Activated CD8-positive, alpha-beta T cell treated with anti-CD3 and anti-CD28 coated beads for 36 hours (primary cell): ENCODE data around the gene EXOG. TPM values are rescaled to one million over a fixed set of nuclear protein-coding genes. Genes with fewer than 3 reads are reported as not detected.
"Not testable (repeated sequence)": the region's sequence is repeated elsewhere in the genome, so short reads cannot be mapped to it uniquely, and the experiment has no call there.

Experiments used
- ATAC-seq: fragments of 200-7000 bp; cut with Tn5 transposase; one replicate; pipeline ENCODE4 v1.10.0; 2021; ENCODE audit warnings: mild to moderate bottlenecking, moderate library complexity
- CTCF ChIA-PET: fragments of 350-600 bp; sonication (Branson Sonifier 250); formaldehyde crosslinking; loops from one replicate; lab custom pipeline; 2021; ENCODE audit warnings: antibody characterized with exemption; lab: Charles Lee
- POLR2A ChIA-PET: fragments of 350-600 bp; sonication (Branson Sonifier 250); formaldehyde crosslinking; loops from one replicate; lab custom pipeline; 2021; ENCODE audit warnings: antibody characterized with exemption; lab: Charles Lee
- DNase-seq: peaks from one replicate; pipeline ENCODE4 v3.0.0-alpha.2; 2020
- H3K27ac Mint-ChIP-seq: one replicate; pipeline ENCODE4 v1.8.0; 2021; ENCODE audit warnings: mild to moderate bottlenecking, mixed read lengths
- H3K27me3 Mint-ChIP-seq: one replicate; pipeline ENCODE4 v1.8.0; 2021; ENCODE audit warnings: mixed read lengths
- H3K36me3 Mint-ChIP-seq: one replicate; pipeline ENCODE4 v1.8.0; 2021; ENCODE audit warnings: low read depth, mixed read lengths
- H3K4me1 Mint-ChIP-seq: one replicate; pipeline ENCODE4 v1.8.0; 2021; ENCODE audit warnings: low read depth, mixed read lengths
- H3K4me3 Mint-ChIP-seq: one replicate; pipeline ENCODE4 v1.8.0; 2021; ENCODE audit warnings: mild to moderate bottlenecking, moderate library complexity, mixed read lengths
- H3K9me3 Mint-ChIP-seq: one replicate; pipeline ENCODE4 v1.8.0; 2021; ENCODE audit warnings: mixed read lengths
- CTCF ChIP-seq: fragments of 200-600 bp; IDR thresholded peaks from one replicate; pipeline ENCODE4 v1.8.0; 2022; ENCODE audit warnings: antibody characterized with exemption, mild to moderate bottlenecking
- intact Hi-C: fragments of 100-400 bp; cut with micrococcal nuclease; formaldehyde crosslinking; loops from one replicate; pipeline ENCODE4 v1.10.0; 2022
- total RNA-seq, 2 experiments: library from RNA; stranded (reverse); gene quantifications; one replicate each; pipeline ENCODE4 v1.2.3, GENCODE V29; 2021

The EXOG gene
- total RNA-seq, 2 experiments from 2014 or later, result 16.8 to 17.7 TPM

GRCh38 chr3:38566215-38566528 lies 70.0 kb downstream of the EXOG start:
- intact Hi-C loops, result no loop called here
- no peak overlapping the region for H3K27ac Mint-ChIP-seq
- H3K9me3 Mint-ChIP-seq, result no peaks in the 10 kb centered on the region
- no peaks in the 10 kb centered on the region for H3K27me3 Mint-ChIP-seq
- CTCF ChIA-PET, result no interaction called here
- no peaks in the 10 kb centered on the region for H3K36me3 Mint-ChIP-seq
- POLR2A ChIA-PET, result interaction anchor here (0.6 kb wide), 1 partner anchor 213 kb away, joined by 3 read pairs; no protein-coding TSS in a partner anchor
- no peak for TF ChIP-seq CTCF
- H3K4me3 Mint-ChIP-seq, result no peak overlapping the region
- ATAC-seq (no peak), DNase-seq (no peak)
- no peaks in the 10 kb centered on the region for H3K4me1 Mint-ChIP-seq

GRCh38 chr3:38566794-38567193 lies 70.7 kb downstream of the EXOG start:
- H3K27me3 Mint-ChIP-seq, DNase-seq, H3K9me3 Mint-ChIP-seq, H3K36me3 Mint-ChIP-seq, POLR2A ChIA-PET, H3K4me1 Mint-ChIP-seq, H3K27ac Mint-ChIP-seq, intact Hi-C loops, H3K4me3 Mint-ChIP-seq, ATAC-seq: not testable (repeated sequence)
- CTCF ChIA-PET, result interaction anchor here (1.1 kb wide), 1 partner anchor 45 kb away, joined by 4 read pairs; no protein-coding TSS in a partner anchor

DNA sequence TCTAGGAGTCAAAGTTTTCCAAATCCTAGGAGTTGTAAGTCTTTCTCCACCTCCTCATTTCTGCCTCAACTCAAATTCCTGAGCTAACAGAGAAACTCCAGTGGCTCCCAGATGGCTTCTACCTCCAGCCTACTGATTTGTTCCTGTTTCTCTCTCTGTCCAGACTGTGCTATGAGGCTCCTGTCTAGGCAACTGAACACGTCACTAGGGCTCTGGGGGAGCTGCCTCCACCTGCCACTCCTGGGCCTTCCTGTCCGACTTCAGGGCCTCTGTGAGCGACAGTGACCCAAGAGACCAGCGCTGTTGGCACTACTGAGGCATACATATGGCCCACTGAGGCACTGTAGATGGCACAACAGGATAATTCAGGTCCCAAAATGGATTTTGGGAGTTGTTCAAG lies 71.4 kb downstream of the EXOG start:
- TF ChIP-seq CTCF, result no peak
- H3K9me3 Mint-ChIP-seq, result no peaks in the 10 kb centered on the region
- ATAC-seq (no peak), DNase-seq (no peak)
- H3K36me3 Mint-ChIP-seq, result no peaks in the 10 kb centered on the region
- intact Hi-C loops, result no loop called here
- no peaks in the 10 kb centered on the region for H3K4me1 Mint-ChIP-seq
- no peak overlapping the region for H3K27ac Mint-ChIP-seq
- ChIA-PET CTCF (interaction anchor here (1.1 kb wide), 1 partner anchor 46 kb away, joined by 4 read pairs; no protein-coding TSS in a partner anchor), POLR2A (no interaction called here)
- no peaks in the 10 kb centered on the region for H3K27me3 Mint-ChIP-seq
- H3K4me3 Mint-ChIP-seq, result no peak overlapping the region

- Mint-ChIP-seq H3K4me1 (no peaks in the 10 kb centered on the region), H3K36me3 (no peaks in the 10 kb centered on the region), H3K4me3 (no peak overlapping the region), H3K27ac (no peak overlapping the region), H3K9me3 (no peaks in the 10 kb centered on the region), H3K27me3 (no peaks in the 10 kb centered on the region)
- POLR2A ChIA-PET, result no interaction called here
- ATAC-seq (no peak), DNase-seq (no peak)
- intact Hi-C loops, result no loop called here
- CTCF ChIA-PET, result no interaction called here
- TF ChIP-seq CTCF, result no peak
These were observed 77.0 kb downstream of the EXOG start for GRCh38 chr3:38573111-38573510.

DNA sequence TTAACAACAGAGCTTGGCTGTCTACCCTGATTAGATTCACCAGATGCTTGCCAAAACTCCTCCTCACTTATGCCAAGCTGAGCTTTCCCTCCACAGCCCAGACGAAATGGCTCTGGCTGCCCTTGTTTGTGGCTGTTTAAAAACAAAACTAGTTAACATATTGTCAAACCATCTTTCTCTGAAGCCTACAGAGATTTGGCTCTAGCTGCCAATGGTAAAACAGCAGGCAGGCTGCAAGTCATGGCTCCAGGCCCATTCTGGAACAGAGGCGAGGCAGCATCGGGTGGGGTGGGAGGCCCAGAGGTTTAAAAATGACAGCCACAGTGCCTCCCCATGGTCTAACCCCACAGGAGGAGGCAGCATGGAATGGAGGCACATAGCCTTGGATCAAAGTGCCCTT lies 77.4 kb downstream of the EXOG start:
- no peak for DNase-seq
- no peak overlapping the region for H3K4me3 Mint-ChIP-seq
- no peaks in the 10 kb centered on the region for H3K36me3 Mint-ChIP-seq
- no peaks in the 10 kb centered on the region for H3K4me1 Mint-ChIP-seq
- no peaks in the 10 kb centered on the region for H3K27me3 Mint-ChIP-seq
- POLR2A ChIA-PET, result no interaction called here
- ATAC-seq, result no peak
- no peak overlapping the region for H3K27ac Mint-ChIP-seq
- H3K9me3 Mint-ChIP-seq, result no peaks in the 10 kb centered on the region
- intact Hi-C loops, result no loop called here
- TF ChIP-seq CTCF, result no peak
- CTCF ChIA-PET, result interaction anchor here (2.0 kb wide), 1 partner anchor 53 kb away, joined by 6 read pairs; no protein-coding TSS in a partner anchor
